Gastrocnemius medialis (tissue), 4 donors: ENCODE data around the gene DYNLT1. TPM values are rescaled to one million over a fixed set of nuclear protein-coding genes. Genes with fewer than 3 reads are reported as not detected.
"Not testable (repeated sequence)": the region's sequence is repeated elsewhere in the genome, so short reads cannot be mapped to it uniquely, and the experiment has no call there.

Experiments used
- ATAC-seq, 2 donors: fragments of 150-250 bp; one replicate each; pipeline ENCODE4 v1.9.1; 2016
- DNase-seq, 2 donors: peaks; one replicate each; pipeline ENCODE4 v3.0.0-alpha.2; 2019
- H3K27ac ChIP-seq, 4 donors: fragments of 200-600 bp; sonication (generic); 1 replicate in 1 of 4; 2 replicates in 3 of 4; pipeline ENCODE4 v1.5.1; 2016 to 2018; ENCODE audit warnings: mild to moderate bottlenecking in 2 of 4, moderate library complexity in 1 of 4
- H3K27me3 ChIP-seq, 3 donors: fragments of 200-600 bp; sonication (generic) in 2 of 3; 1 replicate in 1 of 3; 2 replicates in 2 of 3; pipeline versions ENCODE4 v1.5.1 to v1.6.0; 2016 to 2019; ENCODE audit warnings: mild to moderate bottlenecking in 1 of 3, moderate library complexity in 1 of 3
- H3K36me3 ChIP-seq, 2 donors: fragments of 200-600 bp; sonication (generic) in 1 of 2; one replicate each; pipeline ENCODE4 v1.5.1; 2017 to 2018
- H3K4me1 ChIP-seq, 2 donors: fragments of 200-600 bp; sonication (generic) in 1 of 2; one replicate each; pipeline ENCODE4 v1.5.1; 2016 to 2017; ENCODE audit warnings: mild to moderate bottlenecking in 2 of 2
- H3K4me3 ChIP-seq, 4 donors: fragments of 200-600 bp; sonication (generic) in 3 of 4; 1 replicate in 1 of 4; 2 replicates in 3 of 4; pipeline ENCODE4 v1.5.1; 2016 to 2019; ENCODE audit warnings: mild to moderate bottlenecking in 2 of 4
- H3K9me3 ChIP-seq, 3 donors: fragments of 200-600 bp; sonication (generic) in 2 of 3; 1 replicate in 1 of 3; 2 replicates in 2 of 3; pipeline ENCODE4 v1.5.1; 2016 to 2019
- POLR2A ChIP-seq, 2 donors: fragments of 450-650 bp; IDR thresholded peaks; one replicate each; pipeline ENCODE4 v1.6.1; 2017; ENCODE audit warnings: antibody characterized with exemption in 2 of 2, mild to moderate bottlenecking in 2 of 2, moderate library complexity in 2 of 2
- in situ Hi-C, 4 donors: fragments of 200-750 bp; cut with MboI; loops; one replicate each; pipeline versions ENCODE4 v1.15.0 to v1.8.0; 2017; ENCODE audit warnings: low sequenced_read_pairs in 4 of 4
- intact Hi-C: fragments of 100-400 bp; cut with DNase I; formaldehyde crosslinking; loops from one replicate; pipeline ENCODE4 v1.15.1; 2023; ENCODE audit warnings: low total_unique reads
- total RNA-seq, 4 donors: library from RNA; depleted of rRNA; stranded (reverse); fragments of >200 nt; gene quantifications; one replicate each; pipeline versions ENCODE4 v1.1.0 to v1.2.3, GENCODE V29; 2016
- TF ChIP-seq, protein P1 (sequence below), 5 experiments: fragments of 450-650 bp in 3 of 5; fragments of 200-600 bp in 2 of 5; sonication (generic) in 2 of 5; IDR thresholded peaks in 4 of 5; conservative IDR thresholded peaks in 1 of 5; 1 replicate in 4 of 5; 2 replicates in 1 of 5; pipeline ENCODE4 v1.5.1; 2016 to 2019; ENCODE audit warnings: antibody characterized with exemption in 5 of 5, mild to moderate bottlenecking in 3 of 5, moderate library complexity in 3 of 5

Gene DYNLT1
- total RNA-seq, 4 donors from 2014 or later: 62.8 to 94.7 (median 67.3) TPM

DNA sequence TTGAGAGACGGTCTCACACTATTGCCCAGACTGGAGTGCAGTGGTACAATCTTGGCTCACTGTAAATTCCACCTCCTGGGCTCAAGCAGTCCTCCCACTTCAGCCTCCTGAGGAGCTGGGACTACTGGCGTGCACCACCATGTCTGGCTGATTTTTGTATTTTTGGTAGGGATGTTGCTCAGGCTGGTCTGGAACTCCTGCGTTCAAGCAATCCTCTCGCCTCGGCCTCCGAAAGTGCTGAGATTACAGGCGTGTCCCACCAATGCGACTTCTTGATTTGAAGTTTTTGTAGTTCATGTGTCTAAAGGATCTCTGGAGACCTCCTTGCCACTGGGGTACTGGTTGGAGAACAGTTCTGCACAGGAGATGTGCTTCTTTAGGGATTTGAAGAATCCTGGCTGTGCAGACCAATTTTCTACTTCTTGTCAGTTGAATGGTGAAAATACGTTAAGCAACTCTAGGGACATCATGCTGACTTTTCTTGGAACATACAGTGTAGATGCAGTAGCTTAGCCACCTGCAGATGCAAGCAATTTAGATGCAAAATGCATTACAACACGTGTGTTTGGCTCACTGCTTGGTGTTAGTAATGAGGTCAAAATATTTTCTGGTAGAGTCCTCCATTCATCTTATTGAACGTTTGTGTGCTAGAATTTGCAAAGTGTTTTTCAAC, 33.5 kb upstream of the DYNLT1 start:
- no peak overlapping the region for H3K4me3 ChIP-seq
- intact Hi-C loops (no loop called here), in situ Hi-C loops (no loop called here)
- H3K36me3 ChIP-seq: no peaks in the 10 kb centered on the region
- ATAC-seq (no peak), DNase-seq (no peak)
- H3K9me3 ChIP-seq: no peaks in the 10 kb centered on the region
- H3K27ac ChIP-seq: no peak overlapping the region
- no peaks in the 10 kb centered on the region for H3K4me1 ChIP-seq
- TF ChIP-seq POLR2A (IDR thresholded peaks at IDR 0.05): no peak
- TF ChIP-seq, protein P1, sequence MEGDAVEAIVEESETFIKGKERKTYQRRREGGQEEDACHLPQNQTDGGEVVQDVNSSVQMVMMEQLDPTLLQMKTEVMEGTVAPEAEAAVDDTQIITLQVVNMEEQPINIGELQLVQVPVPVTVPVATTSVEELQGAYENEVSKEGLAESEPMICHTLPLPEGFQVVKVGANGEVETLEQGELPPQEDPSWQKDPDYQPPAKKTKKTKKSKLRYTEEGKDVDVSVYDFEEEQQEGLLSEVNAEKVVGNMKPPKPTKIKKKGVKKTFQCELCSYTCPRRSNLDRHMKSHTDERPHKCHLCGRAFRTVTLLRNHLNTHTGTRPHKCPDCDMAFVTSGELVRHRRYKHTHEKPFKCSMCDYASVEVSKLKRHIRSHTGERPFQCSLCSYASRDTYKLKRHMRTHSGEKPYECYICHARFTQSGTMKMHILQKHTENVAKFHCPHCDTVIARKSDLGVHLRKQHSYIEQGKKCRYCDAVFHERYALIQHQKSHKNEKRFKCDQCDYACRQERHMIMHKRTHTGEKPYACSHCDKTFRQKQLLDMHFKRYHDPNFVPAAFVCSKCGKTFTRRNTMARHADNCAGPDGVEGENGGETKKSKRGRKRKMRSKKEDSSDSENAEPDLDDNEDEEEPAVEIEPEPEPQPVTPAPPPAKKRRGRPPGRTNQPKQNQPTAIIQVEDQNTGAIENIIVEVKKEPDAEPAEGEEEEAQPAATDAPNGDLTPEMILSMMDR (IDR thresholded peaks at IDR 0.05 in 4 of 5, conservative IDR thresholded peaks at IDR 0.05 in 1 of 5): no peak
- H3K27me3 ChIP-seq: no peaks in the 10 kb centered on the region

DNA sequence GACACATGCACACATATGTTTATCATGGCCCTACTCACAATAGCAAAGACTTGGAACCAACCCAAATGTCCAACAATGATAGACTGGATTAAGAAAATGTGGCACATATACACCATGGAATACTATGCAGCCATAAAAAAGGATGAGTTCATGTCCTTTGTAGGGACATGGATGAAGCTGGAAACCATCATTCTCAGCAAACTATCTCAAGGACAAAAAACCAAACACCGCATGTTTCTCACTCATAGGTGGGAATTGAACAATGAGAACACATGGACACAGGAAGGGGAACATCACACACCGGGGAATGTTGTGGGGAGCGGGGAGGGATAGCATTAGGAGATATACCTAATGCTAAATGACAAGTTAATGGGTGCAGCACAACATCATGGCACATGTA, 32.6 kb upstream of the DYNLT1 start:
- H3K27ac ChIP-seq, H3K9me3 ChIP-seq, H3K36me3 ChIP-seq, H3K27me3 ChIP-seq, intact Hi-C loops, H3K4me1 ChIP-seq, DNase-seq, ATAC-seq, H3K4me3 ChIP-seq, in situ Hi-C loops: not testable (repeated sequence)

DNA sequence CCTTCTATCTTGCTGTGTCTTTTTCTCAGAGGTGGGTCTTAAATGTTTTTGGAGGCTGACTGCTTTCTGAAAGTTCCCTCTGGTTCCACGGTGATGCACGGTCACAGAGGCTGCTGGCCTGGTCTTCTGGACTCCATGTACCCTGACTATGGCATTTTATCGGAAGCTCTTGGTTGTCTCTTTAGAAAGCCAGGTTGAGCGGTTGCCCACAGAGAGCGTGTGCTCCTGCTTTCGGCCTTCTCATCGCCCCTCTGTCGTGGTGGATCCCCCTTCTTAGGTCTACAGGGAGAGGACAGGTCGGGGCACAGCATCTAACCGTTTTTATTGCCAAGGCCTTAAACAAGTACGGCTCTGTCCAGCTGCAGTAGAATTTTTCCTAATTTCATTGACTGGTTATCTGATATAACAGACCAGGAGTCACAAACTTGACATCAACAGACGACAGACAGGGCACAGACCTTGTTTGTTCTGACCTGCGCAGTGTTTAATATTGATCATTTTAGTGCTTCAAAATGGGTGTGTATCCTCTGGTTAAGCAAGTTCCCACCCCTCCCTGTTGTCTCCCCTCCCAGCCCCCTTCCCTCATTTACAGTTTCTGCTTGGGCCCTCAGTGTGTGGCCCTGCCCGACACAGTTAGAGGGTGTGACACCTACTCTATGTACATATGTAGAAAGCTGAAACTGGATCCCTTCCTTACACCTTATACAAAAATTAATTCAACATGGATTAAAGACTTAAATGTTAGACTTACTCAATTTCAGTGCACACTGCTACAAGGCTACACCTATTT, 30.0 kb upstream of the DYNLT1 start:
- ATAC-seq (no peak), DNase-seq (no peak)
- Histone ChIP-seq H3K27ac (no peak overlapping the region), H3K27me3 (no peaks in the 10 kb centered on the region), H3K4me3 (no peak overlapping the region), H3K36me3 (no peaks in the 10 kb centered on the region), H3K9me3 (no peaks in the 10 kb centered on the region), H3K4me1 (peaks cover 0 to 10% of the 10 kb centered on the region in 2 donors)
- in situ Hi-C loops: no loop called here
- intact Hi-C loops: loop anchor here (1.0 kb wide), 1 partner anchor 16 kb away; no protein-coding TSS in a partner anchor
- no peak for TF ChIP-seq POLR2A (IDR thresholded peaks at IDR 0.05)
- TF ChIP-seq, protein P1 (IDR thresholded peaks at IDR 0.05 in 4 of 5, conservative IDR thresholded peaks at IDR 0.05 in 1 of 5): no peak

DNA sequence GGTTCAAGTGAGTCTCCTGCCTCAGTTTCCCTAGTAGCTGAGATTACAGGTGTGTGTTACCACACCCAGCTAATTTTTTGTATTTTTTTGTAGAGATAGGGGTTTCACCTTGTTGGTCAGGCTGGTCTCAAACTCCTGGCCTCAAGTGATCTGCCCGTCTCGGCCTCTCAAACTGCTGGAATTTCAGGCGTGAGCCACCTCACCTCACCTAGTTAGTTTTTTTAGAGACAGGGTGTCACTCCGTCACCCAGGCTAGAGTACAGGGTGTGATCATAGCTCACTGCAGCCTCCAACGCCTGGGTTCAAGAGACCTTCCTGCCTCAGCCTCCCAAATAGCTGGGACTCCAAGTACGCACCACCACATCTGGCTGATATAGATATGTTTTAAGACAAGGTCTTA, 28.2 kb upstream of the DYNLT1 start:
- intact Hi-C loops (no loop called here), in situ Hi-C loops (no loop called here)
- DNase-seq (no peak), ATAC-seq (no peak)
- H3K27ac ChIP-seq: no peak overlapping the region
- TF ChIP-seq POLR2A (IDR thresholded peaks at IDR 0.05): no peak
- TF ChIP-seq, protein P1 (IDR thresholded peaks at IDR 0.05 in 4 of 5, conservative IDR thresholded peaks at IDR 0.05 in 1 of 5): no peak
- H3K36me3 ChIP-seq: no peaks in the 10 kb centered on the region
- peaks cover 15 to 18% of the 10 kb centered on the region in 2 donors for H3K4me1 ChIP-seq
- no peak overlapping the region for H3K4me3 ChIP-seq
- no peaks in the 10 kb centered on the region for H3K27me3 ChIP-seq
- H3K9me3 ChIP-seq: no peaks in the 10 kb centered on the region

DNA sequence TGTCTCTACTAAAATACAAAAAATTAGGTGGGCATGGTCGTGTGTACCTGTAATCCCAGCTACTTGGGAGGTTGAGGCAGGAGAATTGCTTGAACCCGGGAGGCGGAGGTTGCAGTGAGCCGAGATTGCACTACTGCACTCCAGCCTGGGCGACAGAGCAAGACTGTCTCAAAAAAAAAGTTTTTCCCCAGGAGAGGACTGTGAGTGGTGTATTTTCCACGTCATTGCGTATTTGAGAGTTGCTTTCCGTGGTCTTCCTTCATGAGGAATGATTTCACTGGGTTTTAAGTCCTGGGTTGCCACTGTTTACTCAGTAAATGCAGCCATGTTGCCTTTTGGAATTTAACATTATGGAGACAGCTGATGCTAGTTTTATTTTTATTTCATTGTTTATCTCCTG, 27.6 kb upstream of the DYNLT1 start:
- H3K27ac ChIP-seq, intact Hi-C loops, ATAC-seq, H3K9me3 ChIP-seq, H3K4me3 ChIP-seq, in situ Hi-C loops, H3K36me3 ChIP-seq, DNase-seq, H3K27me3 ChIP-seq: not testable (repeated sequence)
- H3K4me1 ChIP-seq: peaks cover 21 to 23% of the 10 kb centered on the region in 2 donors
